Ramos (cell line): Measurements from ENCODE around the gene ZNF423.

Experiments
- in situ Hi-C: fragments of 300-500 bp; cut with MboI; formaldehyde crosslinking; loops from one replicate; pipeline ENCODE4 v1.14.3; 2022; ENCODE audit warnings: low sequenced_read_pairs; ENCODE audit not compliant: unreplicated experiment

Gene ZNF423

GRCh38 chr16:49443576-49443975 lies 412.3 kb downstream of the ZNF423 start:
- in situ Hi-C loops, result no loop called here

- in situ Hi-C loops, result no loop called here
Measured at GRCh38 chr16:49442805-49443204, 413.1 kb downstream of the ZNF423 start.

GRCh38 chr16:49441366-49441780 lies 414.5 kb downstream of the ZNF423 start:
- in situ Hi-C loops, result no loop called here

DNA sequence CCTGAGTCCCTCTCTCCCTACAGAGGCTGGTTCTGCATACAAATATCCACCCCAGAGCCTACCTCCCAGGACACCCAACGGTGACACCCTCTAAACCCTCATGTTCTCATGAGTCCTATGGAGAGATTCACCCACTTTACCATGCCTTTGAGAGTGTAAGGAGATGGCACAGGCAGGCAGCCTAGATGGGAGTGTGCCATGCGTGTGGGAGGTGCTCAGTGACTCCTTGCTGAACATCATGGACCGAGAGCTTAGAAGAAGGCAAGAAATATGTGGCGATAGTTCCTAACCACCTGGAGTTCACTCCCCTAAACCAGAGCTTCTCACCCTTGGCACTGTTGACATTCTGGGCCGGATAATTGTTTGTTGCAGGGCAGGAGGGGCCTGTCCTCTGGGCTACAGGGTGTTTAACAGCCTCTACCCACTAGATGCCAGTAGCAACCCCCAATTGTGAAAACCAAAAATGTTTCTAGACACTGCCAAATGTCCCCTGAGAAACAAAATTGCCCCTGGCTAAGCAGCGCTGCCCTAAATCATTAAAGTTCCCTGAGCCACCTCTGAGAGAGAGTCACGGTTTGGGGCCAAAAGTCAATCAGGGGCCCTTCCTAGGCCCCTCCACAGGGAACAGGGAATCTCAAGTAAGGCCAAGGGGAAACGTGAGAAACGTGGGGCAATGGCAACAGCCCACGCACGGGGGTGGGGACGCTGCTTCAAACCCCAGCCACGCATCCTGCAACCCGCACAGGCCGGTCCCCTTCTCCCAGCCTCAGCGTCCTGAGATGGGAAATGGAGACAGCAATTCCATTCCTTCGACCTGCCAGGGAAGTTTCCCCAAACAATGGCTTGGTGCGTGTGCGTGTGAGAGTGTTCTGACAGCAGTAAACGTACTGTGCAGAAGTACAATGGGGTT lies 415.5 kb downstream of the ZNF423 start:
- in situ Hi-C loops, result no loop called here

GRCh38 chr16:49439676-49440075 lies 416.2 kb downstream of the ZNF423 start:
- in situ Hi-C loops, result no loop called here

GRCh38 chr16:49439050-49439449 lies 416.9 kb downstream of the ZNF423 start:
- in situ Hi-C loops, result no loop called here
